AG10803 (cell line): ENCODE measurements around the gene SPPL2A.
A peak's percentile ranks its signal among the peaks of the same experiment; 100 is the strongest.
"Not testable (repeated sequence)": the region's sequence is repeated elsewhere in the genome, so short reads cannot be mapped to it uniquely, and the experiment has no call there.

Experiments
- DNase-seq: peaks from one replicate; pipeline ENCODE4 v3.0.0; 2010; ENCODE audit warnings: low read depth
- H3K4me3 ChIP-seq: 2 replicates; pipeline ENCODE4 v1.5.1; 2011; ENCODE audit warnings: mild to moderate bottlenecking, low read length, control low read depth
- CTCF ChIP-seq: conservative IDR thresholded peaks from 2 replicates; pipeline ENCODE4 v1.5.1; 2011; ENCODE audit warnings: mild to moderate bottlenecking, low read length, control low read depth, inconsistent platforms

The SPPL2A gene

DNA sequence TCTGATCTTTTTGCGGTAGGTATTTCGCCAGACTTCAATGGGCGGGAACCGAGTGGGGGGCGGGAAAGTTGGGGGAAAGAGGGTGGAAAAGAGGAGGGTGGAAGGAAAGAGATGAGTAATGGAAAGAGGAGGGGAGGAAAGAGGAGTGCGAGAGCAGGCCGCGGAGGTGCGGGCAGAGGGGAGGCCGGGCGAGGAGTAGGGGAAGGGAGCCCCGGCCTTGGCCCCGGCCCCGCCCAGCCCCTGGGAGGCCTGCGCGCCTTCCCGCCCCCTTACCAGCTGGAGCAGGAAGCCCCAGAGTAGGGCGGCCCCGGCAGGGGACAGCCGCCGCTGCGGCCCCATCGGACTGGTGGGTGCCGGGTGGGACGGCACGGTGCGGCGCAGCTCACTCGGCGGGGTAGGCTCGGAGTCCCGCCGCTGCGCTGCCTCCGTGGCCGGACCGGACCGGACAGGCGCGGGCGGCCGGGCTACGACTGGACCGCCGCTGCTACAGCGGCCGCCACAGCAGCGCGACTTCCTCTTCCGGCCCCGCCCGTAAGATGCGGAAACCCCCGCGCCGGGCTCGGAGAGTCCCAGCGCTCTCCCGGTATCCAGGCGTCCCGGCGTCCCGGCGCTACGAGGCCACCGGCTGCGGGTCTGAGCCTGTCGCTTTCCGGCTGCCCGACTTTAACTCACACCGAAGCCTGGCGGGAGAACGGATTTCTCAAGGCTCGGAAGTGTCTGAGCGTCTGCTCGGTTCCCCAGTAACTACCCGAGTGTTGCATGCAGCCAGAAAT, at the start of gene SPPL2A:
TSS of gene SPPL2A (minus strand) at position 512 of the 773 bp plus-strand sequence. CDS start at position 339, 173 bp downstream.
- DNase-seq: peak; percentile 87
- H3K4me3 ChIP-seq: peak within 1 kb of the TSS; percentile 64
- TF ChIP-seq CTCF: no peak

GRCh38 chr15:50814634-50815033, 49.1 kb upstream of the SPPL2A start:
- no peak for DNase-seq
- H3K4me3 ChIP-seq: no peak overlapping the region
- TF ChIP-seq CTCF: no peak

GRCh38 chr15:50813865-50814264, 48.4 kb upstream of the SPPL2A start:
- DNase-seq: peak; percentile 16
- TF ChIP-seq CTCF: no peak
- H3K4me3 ChIP-seq: no peak overlapping the region

DNA sequence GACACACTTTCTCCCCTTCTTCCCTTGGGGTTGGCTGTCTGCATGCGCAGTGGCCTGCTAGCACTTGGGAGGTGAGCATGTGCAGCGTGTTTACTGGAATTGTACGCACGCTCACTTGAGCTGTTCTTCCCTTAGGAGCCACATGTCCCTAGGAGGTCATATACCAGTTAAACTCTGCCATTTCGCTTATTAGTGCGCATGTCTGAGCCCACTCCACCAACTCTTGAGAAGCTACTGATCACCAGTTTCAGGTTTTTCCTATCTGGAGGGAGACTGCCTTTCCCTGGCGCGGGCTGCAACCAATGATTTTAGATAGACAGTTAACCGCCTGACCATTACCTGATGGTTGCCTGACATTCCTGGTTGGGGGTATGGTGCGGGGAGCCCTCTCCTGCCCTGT, 47.6 kb upstream of the SPPL2A start:
- DNase-seq: no peak
- no peak overlapping the region for H3K4me3 ChIP-seq
- TF ChIP-seq CTCF: no peak

- not testable (repeated sequence) for H3K4me3 ChIP-seq, DNase-seq
These were observed 46.6 kb upstream of the SPPL2A start for GRCh38 chr15:50812181-50812506.

DNA sequence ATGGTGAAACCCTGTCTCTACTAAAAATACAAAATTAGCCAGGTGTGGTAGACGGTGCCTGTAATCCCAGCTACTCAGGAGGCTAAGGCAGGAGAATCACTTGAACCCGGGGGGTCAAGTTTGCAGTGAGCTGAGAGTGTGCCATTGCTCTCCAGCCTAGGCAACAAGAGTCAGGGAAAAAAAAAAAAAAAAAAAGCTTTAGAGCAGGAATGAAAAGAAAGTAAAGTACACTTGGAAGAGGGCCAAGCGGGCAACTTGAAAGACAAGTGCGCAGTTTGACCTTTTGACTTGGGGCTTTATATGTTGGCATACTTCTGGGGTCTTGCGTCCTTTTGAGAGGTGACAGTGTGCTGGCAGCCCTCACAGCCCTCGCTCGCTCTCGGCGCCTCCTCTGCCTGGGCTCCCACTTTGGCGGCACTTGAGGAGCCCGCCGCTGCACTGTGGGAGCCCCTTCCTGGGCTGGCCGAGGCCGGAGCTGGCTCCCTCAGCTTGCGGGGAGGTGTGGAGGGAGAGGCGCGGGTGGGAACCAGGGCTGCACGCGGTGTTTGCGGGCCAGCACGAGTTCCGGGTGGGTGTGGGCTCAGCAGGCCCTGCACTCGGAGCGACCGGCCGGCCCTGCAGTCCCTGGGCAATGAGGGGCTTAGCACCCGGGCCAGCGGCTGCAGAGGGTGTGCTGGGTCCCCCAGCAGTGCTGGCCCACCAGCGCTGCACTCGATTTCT, 46.1 kb upstream of the SPPL2A start:
- not testable (repeated sequence) for DNase-seq, H3K4me3 ChIP-seq

DNA sequence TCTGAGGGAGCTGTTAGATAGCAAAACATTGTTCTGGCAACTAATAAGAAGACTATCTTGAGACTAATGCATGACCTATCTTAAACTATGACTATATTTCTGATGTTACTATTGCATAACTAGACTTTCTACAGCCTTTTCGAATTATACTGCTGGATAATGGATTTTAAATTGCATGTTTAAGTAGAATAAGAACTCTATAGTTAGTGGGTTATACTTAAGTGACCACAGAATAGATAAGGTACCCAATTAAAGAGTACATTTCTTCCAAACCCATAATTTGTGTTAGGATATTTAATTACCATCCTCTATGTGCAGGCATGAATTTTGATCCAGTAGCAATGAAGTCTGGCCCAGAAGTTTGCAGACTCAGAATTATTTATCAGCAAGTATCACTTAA, 44.6 kb upstream of the SPPL2A start:
- TF ChIP-seq CTCF: no peak
- H3K4me3 ChIP-seq: no peak overlapping the region
- DNase-seq: no peak

GRCh38 chr15:50808728-50809127, 43.2 kb upstream of the SPPL2A start:
- no peak for TF ChIP-seq CTCF
- DNase-seq: no peak
- H3K4me3 ChIP-seq: no peak overlapping the region
